Epithelial cell of esophagus (primary cell): ENCODE measurements around the gene SLC2A10.

Experiments used
- DNase-seq: peaks from one replicate; pipeline ENCODE4 v3.0.0; 2010; ENCODE audit warnings: low read depth
- H3K4me3 ChIP-seq: 2 replicates; pipeline ENCODE4 v1.5.1; 2011; ENCODE audit warnings: mild to moderate bottlenecking, low read length, control low read depth
- CTCF ChIP-seq: IDR thresholded peaks from 2 replicates; pipeline ENCODE4 v1.5.1; 2011; ENCODE audit warnings: low read depth, mild to moderate bottlenecking, low read length, control low read depth, inconsistent platforms; ENCODE audit not compliant: insufficient read depth; ENCODE audit errors: missing control alignments

SLC2A10 gene

GRCh38 chr20:46710153-46710913 is 884 bp downstream of the SLC2A10 start:
- no peak for TF ChIP-seq CTCF
- H3K4me3 ChIP-seq, result peak overlapping the region; percentile 56
- no peak for DNase-seq

GRCh38 chr20:46712056-46712636 is 2.7 kb downstream of the SLC2A10 start:
- H3K4me3 ChIP-seq, result no peak overlapping the region
- DNase-seq, result no peak
- no peak for TF ChIP-seq CTCF

- DNase-seq, result no peak
- no peak for TF ChIP-seq CTCF
- H3K4me3 ChIP-seq, result no peak overlapping the region
These were observed 4.7 kb downstream of the SLC2A10 start for GRCh38 chr20:46713957-46714834.

- TF ChIP-seq CTCF, result peak; percentile 43
- H3K4me3 ChIP-seq, result no peak overlapping the region
- DNase-seq, result peak; percentile 61
These were observed 5.9 kb downstream of the SLC2A10 start for GRCh38 chr20:46715292-46715756.

- no peak for DNase-seq
- no peak overlapping the region for H3K4me3 ChIP-seq
- TF ChIP-seq CTCF, result no peak
These were observed 8.5 kb downstream of the SLC2A10 start for GRCh38 chr20:46717818-46718541.

- TF ChIP-seq CTCF, result no peak
- DNase-seq, result no peak
- H3K4me3 ChIP-seq, result no peak overlapping the region
These were observed 10.6 kb downstream of the SLC2A10 start for GRCh38 chr20:46720019-46720418.
